Right atrium auricular region (tissue), 2 donors: ENCODE results near the gene DCANP1. TPM values are rescaled to one million over a fixed set of nuclear protein-coding genes. Genes with fewer than 3 reads are reported as not detected.

Experiments used
- DNase-seq: peaks from one replicate; pipeline ENCODE4 v3.0.0-alpha.2; 2019; ENCODE audit warnings: low spot score
- H3K27ac ChIP-seq, 2 donors: fragments of 200-600 bp; sonication (generic); 1 replicate in 1 of 2; 2 replicates in 1 of 2; pipeline ENCODE4 v1.5.1; 2016 to 2019
- H3K27me3 ChIP-seq, 2 donors: fragments of 200-600 bp; sonication (generic); one replicate each; pipeline versions ENCODE4 v1.5.1 to v1.6.0; 2017 to 2019
- H3K36me3 ChIP-seq: fragments of 200-600 bp; sonication (generic); one replicate; pipeline ENCODE4 v1.5.1; 2016
- H3K4me1 ChIP-seq, 2 donors: fragments of 200-600 bp; sonication (generic); one replicate each; pipeline versions ENCODE4 v1.5.1 to v1.6.0; 2017 to 2019
- H3K4me3 ChIP-seq, 2 donors: fragments of 200-600 bp; sonication (generic); 1 replicate in 1 of 2; 2 replicates in 1 of 2; pipeline ENCODE4 v1.5.1; 2017 to 2019; ENCODE audit warnings: mild to moderate bottlenecking in 1 of 2, moderate library complexity in 1 of 2
- H3K9me3 ChIP-seq, 2 donors: fragments of 200-600 bp; sonication (generic); one replicate each; pipeline ENCODE4 v1.5.1; 2019
- total RNA-seq, 2 donors: library from RNA; depleted of rRNA; stranded (reverse); fragments of >200 nt; gene quantifications; one replicate each; pipeline ENCODE4 v1.1.0, GENCODE V29; 2016
- TF ChIP-seq, protein P1 (sequence below), 2 donors: fragments of 200-600 bp; sonication (generic); IDR thresholded peaks; one replicate each; pipeline ENCODE4 v1.5.1; 2019; ENCODE audit warnings: antibody characterized with exemption in 2 of 2

Gene DCANP1
- total RNA-seq, 2 donors from 2014 or later = not detected

DNA sequence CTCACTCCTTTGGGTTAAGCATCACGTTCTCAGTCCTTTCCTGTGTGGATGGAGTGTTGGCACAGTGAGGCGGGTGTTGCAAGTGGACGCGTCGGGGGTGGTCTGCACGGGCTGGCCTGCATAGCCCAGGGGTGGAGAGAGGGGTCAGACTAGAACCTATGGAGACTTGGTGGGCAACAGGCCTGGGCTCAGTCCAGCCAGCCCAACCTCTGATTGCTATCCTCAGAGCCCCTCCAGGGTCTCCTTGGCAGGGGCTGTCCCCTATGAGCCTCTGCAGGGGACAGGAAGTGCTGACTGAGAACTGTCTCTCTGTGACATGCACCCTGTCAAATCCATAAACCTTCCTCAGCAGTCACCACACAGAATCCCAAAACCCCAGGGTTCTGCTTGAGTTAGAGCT, 2.3 kb downstream of the DCANP1 start:
- H3K36me3 ChIP-seq = no peaks in the 10 kb centered on the region
- TF ChIP-seq, protein P1, sequence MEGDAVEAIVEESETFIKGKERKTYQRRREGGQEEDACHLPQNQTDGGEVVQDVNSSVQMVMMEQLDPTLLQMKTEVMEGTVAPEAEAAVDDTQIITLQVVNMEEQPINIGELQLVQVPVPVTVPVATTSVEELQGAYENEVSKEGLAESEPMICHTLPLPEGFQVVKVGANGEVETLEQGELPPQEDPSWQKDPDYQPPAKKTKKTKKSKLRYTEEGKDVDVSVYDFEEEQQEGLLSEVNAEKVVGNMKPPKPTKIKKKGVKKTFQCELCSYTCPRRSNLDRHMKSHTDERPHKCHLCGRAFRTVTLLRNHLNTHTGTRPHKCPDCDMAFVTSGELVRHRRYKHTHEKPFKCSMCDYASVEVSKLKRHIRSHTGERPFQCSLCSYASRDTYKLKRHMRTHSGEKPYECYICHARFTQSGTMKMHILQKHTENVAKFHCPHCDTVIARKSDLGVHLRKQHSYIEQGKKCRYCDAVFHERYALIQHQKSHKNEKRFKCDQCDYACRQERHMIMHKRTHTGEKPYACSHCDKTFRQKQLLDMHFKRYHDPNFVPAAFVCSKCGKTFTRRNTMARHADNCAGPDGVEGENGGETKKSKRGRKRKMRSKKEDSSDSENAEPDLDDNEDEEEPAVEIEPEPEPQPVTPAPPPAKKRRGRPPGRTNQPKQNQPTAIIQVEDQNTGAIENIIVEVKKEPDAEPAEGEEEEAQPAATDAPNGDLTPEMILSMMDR (IDR thresholded peaks at IDR 0.05) = no peak
- H3K27ac ChIP-seq = no peak overlapping the region
- DNase-seq = peak; percentile 40
- no peak overlapping the region for H3K4me3 ChIP-seq
- H3K9me3 ChIP-seq = no peaks in the 10 kb centered on the region
- H3K27me3 ChIP-seq = no peaks in the 10 kb centered on the region
- H3K4me1 ChIP-seq = peaks cover 0 to 11% of the 10 kb centered on the region in 2 donors

DNA sequence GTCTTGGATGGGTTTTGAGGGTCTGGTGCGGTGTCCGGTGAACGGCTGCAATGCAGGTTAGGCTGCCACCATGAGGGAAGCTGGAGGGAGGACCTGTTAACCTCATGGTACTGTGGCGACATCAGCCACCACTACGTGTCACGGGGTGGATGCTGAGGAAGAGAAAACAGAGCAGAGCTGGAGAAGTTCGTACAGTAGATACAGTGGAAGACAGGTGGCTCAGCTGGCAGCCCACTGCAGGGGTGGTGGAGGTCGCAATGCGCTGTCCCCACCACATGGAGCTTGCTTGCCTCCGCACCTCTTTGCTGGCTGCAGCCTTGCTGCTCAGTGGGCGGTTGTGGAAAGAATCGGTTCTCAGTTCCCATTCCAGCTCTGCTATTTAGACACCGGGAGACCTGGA, 2.8 kb downstream of the DCANP1 start:
- H3K4me1 ChIP-seq = peaks cover 0 to 11% of the 10 kb centered on the region in 2 donors
- TF ChIP-seq, protein P1 (IDR thresholded peaks at IDR 0.05) = no peak
- no peaks in the 10 kb centered on the region for H3K36me3 ChIP-seq
- H3K27ac ChIP-seq = no peak overlapping the region
- H3K4me3 ChIP-seq = no peak overlapping the region
- DNase-seq = peak; percentile 52
- H3K27me3 ChIP-seq = no peaks in the 10 kb centered on the region
- H3K9me3 ChIP-seq = no peaks in the 10 kb centered on the region

DNA sequence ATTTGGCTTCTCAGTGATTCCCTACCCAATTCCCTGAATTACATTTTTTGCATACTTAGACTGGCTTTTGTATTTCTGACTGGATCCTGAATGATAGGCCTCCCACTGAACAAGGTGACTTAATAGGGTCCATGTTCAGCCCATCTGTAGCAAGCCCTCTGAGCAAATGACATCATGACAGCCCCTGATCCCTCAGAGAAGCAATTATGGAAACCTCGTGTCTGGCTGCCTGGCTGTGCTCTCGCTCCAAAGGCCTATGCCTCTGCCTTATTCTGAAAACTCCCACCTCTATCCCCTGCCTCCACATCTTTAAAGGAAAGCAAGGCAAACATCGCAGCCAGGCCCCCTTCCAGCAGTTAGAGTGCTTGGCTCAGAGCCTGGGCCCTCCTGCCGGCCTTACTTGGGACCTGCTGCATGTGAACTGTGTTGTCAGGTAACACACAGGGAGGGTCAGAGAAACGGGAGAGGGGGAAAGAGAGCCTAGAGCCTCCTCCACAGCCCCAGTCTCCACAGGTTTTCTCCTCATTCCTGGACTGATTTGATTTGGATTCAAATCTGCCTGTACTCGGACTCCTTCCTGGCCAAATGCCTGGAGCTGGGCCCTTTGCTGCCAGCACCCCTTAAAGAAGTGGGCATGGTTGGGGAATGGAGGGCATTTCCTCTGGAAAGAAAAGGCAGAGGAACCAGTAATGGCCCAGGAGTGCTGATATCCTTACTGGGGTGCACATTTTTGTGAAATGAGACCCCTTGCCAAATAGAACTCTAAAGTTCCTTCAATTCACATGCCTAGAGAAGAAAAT, 3.8 kb downstream of the DCANP1 start:
- no peak overlapping the region for H3K4me3 ChIP-seq
- no peaks in the 10 kb centered on the region for H3K9me3 ChIP-seq
- H3K27me3 ChIP-seq = no peaks in the 10 kb centered on the region
- DNase-seq = no peak
- peaks cover 0 to 15% of the 10 kb centered on the region in 2 donors for H3K4me1 ChIP-seq
- TF ChIP-seq, protein P1 (IDR thresholded peaks at IDR 0.05) = no peak
- no peaks in the 10 kb centered on the region for H3K36me3 ChIP-seq
- no peak overlapping the region for H3K27ac ChIP-seq

DNA sequence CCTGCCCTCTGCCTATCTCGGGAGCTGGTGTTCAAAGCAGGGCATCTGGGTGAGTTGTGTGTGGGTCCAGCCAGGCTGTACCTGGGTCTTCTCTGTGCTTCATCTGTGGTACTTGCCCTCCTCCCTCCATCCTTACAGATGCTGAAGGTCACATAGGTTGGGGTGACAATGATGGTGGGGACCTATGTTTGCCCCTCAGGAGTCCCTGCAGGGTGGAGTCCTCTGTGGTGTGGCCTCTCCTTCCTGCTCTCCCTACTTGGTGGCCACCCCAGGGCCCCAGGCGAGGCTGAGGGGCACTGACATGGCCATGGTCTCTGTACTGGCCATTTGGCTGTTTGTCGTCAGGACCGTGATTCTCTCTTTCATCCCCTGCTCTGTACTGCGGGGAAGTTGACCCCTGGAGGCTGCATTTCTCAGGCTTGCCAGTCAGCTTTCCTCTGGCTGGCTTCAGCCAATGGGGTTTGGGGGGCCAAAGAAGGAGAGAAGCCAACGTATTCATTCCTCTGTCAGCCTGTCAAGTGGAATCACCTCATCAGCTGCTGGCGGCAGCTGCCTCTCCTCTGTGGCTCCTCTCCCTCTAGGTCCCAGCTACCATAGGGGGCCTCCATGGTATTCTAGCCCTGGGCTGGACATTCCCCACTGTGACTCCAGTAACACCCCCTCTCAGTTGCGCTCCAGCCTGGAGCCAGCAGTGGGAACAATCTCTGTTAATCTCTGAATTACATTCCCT, 4.6 kb downstream of the DCANP1 start:
- H3K36me3 ChIP-seq = no peaks in the 10 kb centered on the region
- TF ChIP-seq, protein P1 (IDR thresholded peaks at IDR 0.05) = no peak
- peaks cover 0 to 23% of the 10 kb centered on the region in 2 donors for H3K4me1 ChIP-seq
- DNase-seq = peak; percentile 34
- no peak overlapping the region for H3K27ac ChIP-seq
- H3K27me3 ChIP-seq = no peaks in the 10 kb centered on the region
- H3K4me3 ChIP-seq = no peak overlapping the region
- no peaks in the 10 kb centered on the region for H3K9me3 ChIP-seq

DNA sequence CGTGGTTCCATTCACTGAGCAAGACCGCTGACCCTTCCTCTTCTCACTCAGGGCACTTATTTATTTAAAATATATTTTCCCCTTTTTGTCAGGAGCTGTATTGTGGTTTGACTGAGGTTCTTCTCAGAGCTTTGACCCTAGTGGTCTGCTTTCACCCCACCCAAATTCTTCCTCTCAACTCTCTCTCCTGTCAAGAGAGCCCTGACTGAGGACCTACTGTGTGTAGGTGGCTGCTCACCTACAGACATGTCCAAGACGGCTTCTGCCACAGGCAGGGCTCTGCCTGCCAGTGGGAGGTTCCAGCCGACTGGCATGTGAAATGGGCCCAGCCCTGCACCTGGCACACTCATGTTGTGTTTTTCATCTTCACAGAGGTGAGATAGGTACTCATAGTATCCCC, 5.2 kb downstream of the DCANP1 start:
- H3K4me3 ChIP-seq = no peak overlapping the region
- no peaks in the 10 kb centered on the region for H3K36me3 ChIP-seq
- peak; percentile 28 for DNase-seq
- no peaks in the 10 kb centered on the region for H3K27me3 ChIP-seq
- H3K27ac ChIP-seq = no peak overlapping the region
- TF ChIP-seq, protein P1 (IDR thresholded peaks at IDR 0.05) = no peak
- H3K4me1 ChIP-seq = peaks cover 0 to 24% of the 10 kb centered on the region in 2 donors
- H3K9me3 ChIP-seq = no peaks in the 10 kb centered on the region
